Keratinocyte (primary cell): ENCODE data around the gene USE1. TPM values are rescaled to one million over a fixed set of nuclear protein-coding genes. Genes with fewer than 3 reads are reported as not detected.

Experiments used
- DNase-seq: peaks from one replicate; pipeline ENCODE4 v3.0.0-alpha.2; 2011; ENCODE audit warnings: low read depth, missing footprints, low spot score
- FAIRE-seq: peaks from 2 replicates; lab custom pipeline; 2011; peaks lifted over from hg19 to GRCh38; lab: Jason Lieb, UNC
- H2AFZ ChIP-seq: 2 replicates; pipeline ENCODE4 v1.6.0; 2012; ENCODE audit warnings: low read length, control low read depth, inconsistent platforms; ENCODE audit not compliant: control insufficient read depth
- H3K27ac ChIP-seq: 2 replicates; pipeline ENCODE4 v1.5.1; 2011; ENCODE audit warnings: low read length; ENCODE audit not compliant: control insufficient read depth, insufficient read depth
- H3K27me3 ChIP-seq: 3 replicates; pipeline ENCODE4 v1.6.0; 2011; ENCODE audit warnings: low read length; ENCODE audit not compliant: control insufficient read depth, insufficient read depth; ENCODE audit errors: extremely low read depth
- H3K36me3 ChIP-seq, 2 experiments: 2 replicates in 1 of 2; 3 replicates in 1 of 2; pipeline ENCODE4 v1.5.1; 2011; ENCODE audit warnings: low read length in 2 of 2, mild to moderate bottlenecking in 1 of 2; ENCODE audit not compliant: control insufficient read depth in 2 of 2, insufficient read depth in 2 of 2; ENCODE audit errors: extremely low read depth in 1 of 2
- H3K4me1 ChIP-seq: 3 replicates; pipeline ENCODE4 v1.5.1; 2011; ENCODE audit warnings: low read length; ENCODE audit not compliant: control insufficient read depth, insufficient read depth; ENCODE audit errors: extremely low read depth
- H3K4me2 ChIP-seq: 3 replicates; pipeline ENCODE4 v1.6.0; 2011; ENCODE audit warnings: low read depth, low read length; ENCODE audit not compliant: control insufficient read depth, insufficient read depth; ENCODE audit errors: extremely low read depth
- H3K4me3 ChIP-seq, 3 experiments: fragments of 200-600 bp in 1 of 3; sonication (generic) in 1 of 3; 2 replicates in 2 of 3; 3 replicates in 1 of 3; pipeline ENCODE4 v1.5.1; 2011 to 2016; ENCODE audit warnings: low read length in 3 of 3, mild to moderate bottlenecking in 3 of 3, control low read depth in 2 of 3, inconsistent platforms in 1 of 3, low read depth in 1 of 3, mixed read lengths in 1 of 3, mixed run types in 1 of 3, moderate library complexity in 1 of 3; ENCODE audit not compliant: control insufficient read depth in 2 of 3, insufficient read depth in 2 of 3; ENCODE audit errors: extremely low read depth in 1 of 3
- H3K79me2 ChIP-seq: 2 replicates; pipeline ENCODE4 v1.6.0; 2012; ENCODE audit warnings: low read length; ENCODE audit not compliant: control insufficient read depth, insufficient read depth
- H3K9ac ChIP-seq: 3 replicates; pipeline ENCODE4 v1.6.0; 2011; ENCODE audit warnings: low read length; ENCODE audit not compliant: control insufficient read depth, insufficient read depth; ENCODE audit errors: extremely low read depth
- H3K9me1 ChIP-seq: 3 replicates; pipeline ENCODE4 v1.6.0; 2011; ENCODE audit warnings: low read length; ENCODE audit not compliant: control insufficient read depth, insufficient read depth; ENCODE audit errors: extremely low read depth
- H3K9me3 ChIP-seq: 2 replicates; pipeline ENCODE4 v1.5.1; 2012; ENCODE audit warnings: low read depth, low read length; ENCODE audit not compliant: control insufficient read depth
- H4K20me1 ChIP-seq: 3 replicates; pipeline ENCODE4 v1.6.0; 2011; ENCODE audit warnings: low read length; ENCODE audit not compliant: control insufficient read depth, insufficient read depth; ENCODE audit errors: extremely low read depth
- EZH2 ChIP-seq: IDR thresholded peaks from one replicate; pipeline ENCODE4 v1.6.1; 2012; ENCODE audit warnings: inconsistent platforms, mild to moderate bottlenecking, low read length, moderate library complexity
- dilution Hi-C: fragments of 300-500 bp; cut with MboI; formaldehyde crosslinking; loops from one replicate; pipeline ENCODE4 v1.7.0; 2020; ENCODE audit warnings: low sequenced_read_pairs; ENCODE audit not compliant: extremely low pct_ligation_motif_present
- polyA plus RNA-seq, 5 experiments: library from polyadenylated mRNA; depleted of rRNA in 3 of 5; stranded (reverse) in 3 of 5; stranded (forward) in 1 of 5; unstranded in 1 of 5; fragments of >200 nt; gene quantifications; 1 replicate in 1 of 5; 2 replicates in 3 of 5; 3 replicates in 1 of 5; pipeline versions ENCODE4 v1.2.1 to v1.2.3, GENCODE V29; 2011 to 2012; ENCODE audit warnings: missing spikeins in 2 of 5, low read depth in 1 of 5, low replicate concordance in 1 of 5
- TF ChIP-seq, protein P1 (sequence below), 3 experiments: IDR thresholded peaks in 1 of 3; conservative IDR thresholded peaks in 1 of 3; optimal IDR thresholded peaks in 1 of 3; 2 replicates in 2 of 3; 3 replicates in 1 of 3; pipeline versions ENCODE3 to v1.5.1; 2011; ENCODE audit warnings: low read length in 3 of 3, mild to moderate bottlenecking in 3 of 3, moderate library complexity in 2 of 3, control low read depth in 1 of 3, inconsistent platforms in 1 of 3; ENCODE audit not compliant: insufficient read depth in 2 of 3; ENCODE audit errors: extremely low read depth in 1 of 3

The USE1 gene
- polyA plus RNA-seq, 1 donor (not counting 4 experiments of a cell fraction or from before 2014, with no cell fraction given), result 18.0 TPM

DNA sequence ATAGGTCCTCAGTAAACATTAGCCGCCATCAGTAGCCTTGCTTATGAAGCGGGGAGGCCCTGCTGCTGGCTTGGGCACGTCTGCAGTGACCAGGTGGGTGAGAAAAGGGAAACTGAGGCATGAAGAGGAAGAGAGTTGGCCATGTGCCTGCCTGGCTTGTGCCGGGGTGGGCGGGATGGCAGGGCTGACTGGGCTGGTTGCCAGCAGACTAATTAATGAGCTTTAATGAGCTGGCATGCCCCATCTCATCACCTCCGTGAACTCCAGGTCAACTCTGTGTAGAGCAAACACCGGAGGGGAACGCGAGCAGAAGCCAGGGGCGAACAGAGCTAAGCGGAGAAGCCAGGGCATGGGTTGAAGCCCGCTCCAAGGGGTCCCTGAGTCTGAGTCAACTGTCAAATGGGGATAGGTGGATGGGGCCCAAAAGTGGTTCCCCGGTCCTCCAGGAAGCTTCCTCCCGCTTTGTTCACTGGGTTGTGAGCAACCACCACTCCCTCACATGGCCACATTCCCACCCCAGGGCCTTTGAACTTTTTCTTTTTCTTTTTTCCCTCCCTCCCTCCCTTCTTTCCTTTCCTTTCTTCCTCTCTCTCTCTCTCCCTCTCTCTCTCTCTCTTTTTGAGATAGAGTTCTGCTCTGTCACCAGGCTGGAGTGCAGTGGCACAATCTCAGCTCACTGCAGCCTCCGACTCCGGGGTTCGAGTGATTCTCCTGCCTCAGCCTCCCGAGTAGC lies 21.8 kb downstream of the USE1 start:
- FAIRE-seq (no peak), DNase-seq (no peak)
- H2AFZ ChIP-seq, result no peak overlapping the region
- no peak overlapping the region for H3K4me2 ChIP-seq
- H4K20me1 ChIP-seq, result peaks cover 4% of the 10 kb centered on the region
- no peak overlapping the region for H3K9ac ChIP-seq
- H3K9me3 ChIP-seq, result no peaks in the 10 kb centered on the region
- dilution Hi-C loops, result no loop called here
- H3K27me3 ChIP-seq, result no peaks in the 10 kb centered on the region
- no peaks in the 10 kb centered on the region for H3K9me1 ChIP-seq
- no peak overlapping the region for H3K27ac ChIP-seq
- TF ChIP-seq, protein P1, sequence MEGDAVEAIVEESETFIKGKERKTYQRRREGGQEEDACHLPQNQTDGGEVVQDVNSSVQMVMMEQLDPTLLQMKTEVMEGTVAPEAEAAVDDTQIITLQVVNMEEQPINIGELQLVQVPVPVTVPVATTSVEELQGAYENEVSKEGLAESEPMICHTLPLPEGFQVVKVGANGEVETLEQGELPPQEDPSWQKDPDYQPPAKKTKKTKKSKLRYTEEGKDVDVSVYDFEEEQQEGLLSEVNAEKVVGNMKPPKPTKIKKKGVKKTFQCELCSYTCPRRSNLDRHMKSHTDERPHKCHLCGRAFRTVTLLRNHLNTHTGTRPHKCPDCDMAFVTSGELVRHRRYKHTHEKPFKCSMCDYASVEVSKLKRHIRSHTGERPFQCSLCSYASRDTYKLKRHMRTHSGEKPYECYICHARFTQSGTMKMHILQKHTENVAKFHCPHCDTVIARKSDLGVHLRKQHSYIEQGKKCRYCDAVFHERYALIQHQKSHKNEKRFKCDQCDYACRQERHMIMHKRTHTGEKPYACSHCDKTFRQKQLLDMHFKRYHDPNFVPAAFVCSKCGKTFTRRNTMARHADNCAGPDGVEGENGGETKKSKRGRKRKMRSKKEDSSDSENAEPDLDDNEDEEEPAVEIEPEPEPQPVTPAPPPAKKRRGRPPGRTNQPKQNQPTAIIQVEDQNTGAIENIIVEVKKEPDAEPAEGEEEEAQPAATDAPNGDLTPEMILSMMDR (optimal IDR thresholded peaks at IDR 0.05 in 1 of 3, IDR thresholded peaks at IDR 0.05 in 1 of 3, conservative IDR thresholded peaks at IDR 0.05 in 1 of 3; ENCODE audit: extremely low read depth in 1 of 3, insufficient read depth in 2 of 3, low read length in 3 of 3), result no peak
- no peak for TF ChIP-seq EZH2
- H3K36me3 ChIP-seq, result peaks cover 9 to 16% of the 10 kb centered on the region in 2 experiments
- peaks cover 37% of the 10 kb centered on the region for H3K79me2 ChIP-seq
- H3K4me3 ChIP-seq, result no peak overlapping the region
- H3K4me1 ChIP-seq, result peaks cover 14% of the 10 kb centered on the region

DNA sequence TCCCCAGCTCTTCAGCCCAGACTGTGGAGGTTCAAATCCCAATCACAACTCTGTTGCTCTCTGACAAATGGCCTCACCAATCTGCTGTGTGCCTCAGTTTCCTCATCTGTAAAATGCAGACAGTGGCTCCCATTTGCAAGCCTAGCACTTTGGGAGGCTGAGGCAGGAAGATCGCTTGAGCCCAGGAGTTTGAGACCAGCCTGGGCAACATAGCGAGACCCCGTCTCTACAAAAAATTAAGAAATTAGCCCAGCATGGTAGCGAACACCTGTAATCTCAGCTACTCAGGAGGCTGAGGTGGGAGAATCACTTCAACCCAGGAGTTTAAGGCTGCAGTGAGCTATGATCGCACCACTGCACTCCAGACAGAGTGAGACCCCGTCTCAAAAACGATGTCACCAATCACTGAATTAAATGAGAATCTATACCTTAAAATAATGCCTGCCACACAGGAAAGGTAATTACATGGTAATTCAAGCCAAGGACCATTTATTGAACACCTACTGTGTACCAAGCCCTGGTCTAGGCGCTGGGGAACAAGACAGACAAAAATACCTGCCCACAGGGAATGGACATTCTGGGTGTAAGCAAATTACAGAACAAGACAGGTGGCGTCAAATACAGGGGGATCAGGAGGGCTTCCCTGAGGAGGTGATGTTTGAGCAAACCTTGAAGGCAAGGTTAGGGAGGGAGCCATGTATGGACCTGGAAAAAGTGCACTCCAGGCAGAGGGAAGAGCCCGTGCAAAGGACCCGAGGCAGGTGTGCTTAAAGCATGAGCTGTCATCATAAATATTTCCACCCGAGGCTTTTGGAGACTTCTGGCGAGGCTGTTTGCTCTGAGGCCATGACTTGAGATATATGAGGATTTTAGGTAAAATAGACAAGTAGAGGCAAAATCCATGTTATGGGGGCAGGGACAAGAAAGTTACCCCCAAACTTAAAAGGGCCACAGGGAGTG lies 22.9 kb downstream of the USE1 start:
- Histone ChIP-seq H3K36me3 (peaks cover 7 to 8% of the 10 kb centered on the region in 2 experiments), H3K4me2 (no peak overlapping the region), H3K4me1 (peaks cover 14% of the 10 kb centered on the region), H2AFZ (no peak overlapping the region), H3K9ac (no peak overlapping the region), H4K20me1 (peaks cover 4% of the 10 kb centered on the region), H3K4me3 (no peak overlapping the region), H3K9me1 (no peaks in the 10 kb centered on the region), H3K9me3 (no peaks in the 10 kb centered on the region), H3K27ac (no peak overlapping the region), H3K27me3 (no peaks in the 10 kb centered on the region), H3K79me2 (peaks cover 41% of the 10 kb centered on the region)
- dilution Hi-C loops, result no loop called here
- DNase-seq (no peak), FAIRE-seq (no peak)
- TF ChIP-seq EZH2, result no peak
- TF ChIP-seq, protein P1 (optimal IDR thresholded peaks at IDR 0.05 in 1 of 3, IDR thresholded peaks at IDR 0.05 in 1 of 3, conservative IDR thresholded peaks at IDR 0.05 in 1 of 3; ENCODE audit: extremely low read depth in 1 of 3, insufficient read depth in 2 of 3, low read length in 3 of 3), result no peak
